Upper lobe of left lung (tissue), 4 donors: ENCODE data around the gene TCERG1L.

ENCODE experiments used
- CTCF ChIP-seq, 6 experiments: fragments of 450-650 bp in 4 of 6; fragments of 200-600 bp in 2 of 6; sonication (generic) in 2 of 6; IDR thresholded peaks; one replicate each; pipeline ENCODE4 v1.5.1; 2016 to 2019; ENCODE audit warnings: antibody characterized with exemption in 6 of 6
- EP300 ChIP-seq, 4 donors: sonication (generic); formaldehyde crosslinking; IDR thresholded peaks; one replicate each; pipeline ENCODE4 v1.5.1; 2017; ENCODE audit warnings: antibody characterized with exemption in 4 of 4, control low read depth in 2 of 4
- POLR2AphosphoS5 ChIP-seq, 2 donors: sonication (generic); formaldehyde crosslinking; IDR thresholded peaks; one replicate each; pipeline ENCODE4 v1.5.1; 2017; ENCODE audit warnings: antibody characterized with exemption in 2 of 2

- no peak for TF ChIP-seq CTCF (IDR thresholded peaks at IDR 0.05)
- TF ChIP-seq POLR2AphosphoS5 (IDR thresholded peaks at IDR 0.05), result no peak
- no peak for TF ChIP-seq EP300 (IDR thresholded peaks at IDR 0.05)
Observed at GRCh38 chr10:131071721-131072120, 239.8 kb downstream of the TCERG1L start.
